ENCODE data around the gene ELMO1.

ELMO1 gene, protein sequence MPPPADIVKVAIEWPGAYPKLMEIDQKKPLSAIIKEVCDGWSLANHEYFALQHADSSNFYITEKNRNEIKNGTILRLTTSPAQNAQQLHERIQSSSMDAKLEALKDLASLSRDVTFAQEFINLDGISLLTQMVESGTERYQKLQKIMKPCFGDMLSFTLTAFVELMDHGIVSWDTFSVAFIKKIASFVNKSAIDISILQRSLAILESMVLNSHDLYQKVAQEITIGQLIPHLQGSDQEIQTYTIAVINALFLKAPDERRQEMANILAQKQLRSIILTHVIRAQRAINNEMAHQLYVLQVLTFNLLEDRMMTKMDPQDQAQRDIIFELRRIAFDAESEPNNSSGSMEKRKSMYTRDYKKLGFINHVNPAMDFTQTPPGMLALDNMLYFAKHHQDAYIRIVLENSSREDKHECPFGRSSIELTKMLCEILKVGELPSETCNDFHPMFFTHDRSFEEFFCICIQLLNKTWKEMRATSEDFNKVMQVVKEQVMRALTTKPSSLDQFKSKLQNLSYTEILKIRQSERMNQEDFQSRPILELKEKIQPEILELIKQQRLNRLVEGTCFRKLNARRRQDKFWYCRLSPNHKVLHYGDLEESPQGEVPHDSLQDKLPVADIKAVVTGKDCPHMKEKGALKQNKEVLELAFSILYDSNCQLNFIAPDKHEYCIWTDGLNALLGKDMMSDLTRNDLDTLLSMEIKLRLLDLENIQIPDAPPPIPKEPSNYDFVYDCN

GRCh38 chr7:37448636-37449361, at the start of gene ELMO1:
TSS of gene ELMO1 (minus strand) at chr7:37448864. CDS start at chr7:37342690, 106,174 bp downstream.
- DNase-seq = peak; percentile 19

GRCh38 chr7:37497576-37497975, 48.9 kb upstream of the ELMO1 start:
- no peak for DNase-seq

DNA sequence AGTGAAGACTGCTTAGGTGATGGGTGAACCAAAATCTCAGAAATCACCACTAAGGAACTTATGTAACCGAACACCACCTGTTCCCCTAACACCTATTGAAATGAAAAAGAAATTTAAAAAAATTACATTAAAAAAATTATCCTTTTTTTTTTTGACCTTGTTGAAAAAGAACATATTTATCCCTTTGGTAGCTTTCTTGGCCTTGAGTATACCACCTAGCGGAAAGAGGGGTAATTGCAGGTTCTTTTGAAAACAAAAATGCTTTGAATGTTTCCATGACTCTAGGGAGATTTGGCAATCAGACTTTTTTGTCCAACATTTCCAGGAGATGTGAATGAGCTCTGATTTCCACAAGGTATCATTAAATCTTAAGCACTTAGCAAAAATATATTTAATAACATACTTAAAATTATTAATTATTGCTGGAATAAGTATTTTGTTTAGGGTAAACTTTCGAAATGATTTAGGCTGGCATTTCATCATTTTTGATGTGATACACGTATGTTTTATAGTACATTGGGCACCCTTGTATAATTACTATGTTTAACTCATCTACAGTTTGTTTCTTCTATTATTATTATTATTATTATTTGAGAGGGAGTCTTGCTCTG, 47.0 kb upstream of the ELMO1 start:
- no peak for DNase-seq

DNA sequence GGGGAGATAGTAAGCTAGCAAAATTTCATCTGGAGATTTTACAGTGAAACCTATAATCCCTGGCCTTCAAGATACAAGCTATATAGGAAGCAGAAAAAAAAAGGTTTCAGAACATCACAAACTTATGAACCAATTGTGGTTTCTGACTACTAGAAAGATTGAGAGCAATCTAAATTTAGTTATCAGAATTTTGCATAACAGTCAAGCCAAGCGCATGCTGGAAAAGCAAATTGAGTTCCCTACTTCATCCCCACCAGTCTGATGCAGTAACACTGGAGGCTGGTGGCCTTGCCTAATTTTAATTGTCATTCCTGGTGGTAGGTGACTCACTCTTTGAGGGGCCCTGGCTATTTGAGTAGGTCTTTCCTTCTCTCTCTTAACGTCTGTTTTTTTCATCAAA, 46.3 kb upstream of the ELMO1 start:
- DNase-seq = no peak

GRCh38 chr7:37493810-37494209, 45.1 kb upstream of the ELMO1 start:
- DNase-seq = no peak

DNA sequence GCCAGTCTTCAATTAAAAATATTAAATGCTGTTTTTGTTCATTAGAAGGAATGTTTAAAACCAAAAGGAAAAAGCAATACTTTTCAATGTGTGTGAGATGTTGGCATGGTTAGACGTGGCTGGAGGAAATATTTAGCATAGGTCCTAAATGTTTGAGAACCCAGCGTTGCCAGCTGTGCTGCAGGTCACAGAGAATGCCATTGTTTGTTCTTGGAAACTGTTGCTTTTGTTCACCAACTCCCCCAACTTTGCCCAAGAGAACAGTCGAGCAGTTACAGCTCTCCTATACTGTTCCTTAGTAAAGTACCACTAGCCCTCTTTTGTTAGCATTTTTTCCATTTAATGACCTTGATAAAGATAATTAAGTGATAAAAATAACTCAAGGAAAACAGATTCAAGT, 44.5 kb upstream of the ELMO1 start:
- DNase-seq = no peak

DNA sequence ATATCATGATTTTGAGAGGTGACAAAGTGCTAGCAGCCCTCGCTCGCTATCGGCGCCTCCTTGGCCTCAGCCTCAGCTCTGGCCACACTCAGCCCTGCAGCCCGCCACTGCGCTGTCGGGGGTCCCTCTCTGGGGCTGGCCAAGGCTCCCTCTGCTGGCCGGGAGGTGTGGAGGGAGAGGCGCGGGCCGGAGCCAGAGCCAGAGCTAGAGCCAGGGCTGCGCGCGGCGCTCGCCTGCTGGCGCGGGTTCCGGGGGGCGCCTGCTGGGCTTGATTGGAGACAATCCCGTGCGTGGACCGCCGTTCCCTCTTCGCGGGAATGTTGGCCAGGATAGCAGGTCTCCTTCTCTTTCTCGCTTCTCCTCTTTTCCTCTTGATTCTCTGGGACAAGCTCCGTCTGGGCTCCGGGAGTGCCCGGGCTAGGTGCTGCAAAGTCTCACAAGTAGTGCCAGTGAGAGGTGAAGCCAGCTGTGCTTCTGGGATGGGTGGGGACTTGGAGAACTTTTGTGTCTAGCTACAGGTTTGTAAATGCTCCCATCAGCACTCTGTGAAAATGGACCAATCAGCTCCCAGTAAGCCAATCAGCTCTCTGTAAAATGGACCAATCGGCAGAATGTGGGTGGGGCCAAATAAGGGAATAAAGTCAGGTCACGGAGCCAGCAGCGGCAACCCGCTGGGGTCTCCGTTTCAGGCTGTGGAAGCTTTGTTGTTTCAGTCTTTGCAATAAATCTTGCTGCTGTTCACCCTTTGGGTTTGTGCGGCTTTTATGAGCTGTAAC, 43.4 kb upstream of the ELMO1 start:
- no peak for DNase-seq

DNA sequence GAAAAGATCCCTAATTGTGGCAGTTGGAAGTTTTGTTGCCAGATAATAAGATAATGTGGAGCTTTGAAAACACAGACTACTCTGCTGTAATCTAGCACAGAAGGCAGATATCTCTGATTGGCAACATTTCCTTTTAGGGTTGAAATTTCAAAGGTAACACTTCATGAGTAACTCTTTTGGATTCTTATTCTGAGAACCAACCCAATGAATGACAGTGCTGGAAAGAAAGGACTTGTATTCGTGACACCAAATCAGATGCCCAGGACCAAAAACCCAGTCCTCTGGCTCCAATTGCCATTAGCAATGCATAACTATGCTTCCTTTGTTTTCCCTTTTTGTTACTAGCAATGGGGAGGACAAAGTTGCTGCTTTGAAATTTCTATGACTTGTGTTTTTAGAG, 41.0 kb upstream of the ELMO1 start:
- no peak for DNase-seq

- no peak for DNase-seq
Observed at GRCh38 chr7:37488163-37488764, 39.6 kb upstream of the ELMO1 start.

GRCh38 chr7:37484426-37485073, 35.9 kb upstream of the ELMO1 start:
- DNase-seq = no peak

- DNase-seq = no peak
Observed at GRCh38 chr7:37483627-37484026, 35.0 kb upstream of the ELMO1 start.

GRCh38 chr7:37482953-37483352, 34.3 kb upstream of the ELMO1 start:
- no peak for DNase-seq

DNA sequence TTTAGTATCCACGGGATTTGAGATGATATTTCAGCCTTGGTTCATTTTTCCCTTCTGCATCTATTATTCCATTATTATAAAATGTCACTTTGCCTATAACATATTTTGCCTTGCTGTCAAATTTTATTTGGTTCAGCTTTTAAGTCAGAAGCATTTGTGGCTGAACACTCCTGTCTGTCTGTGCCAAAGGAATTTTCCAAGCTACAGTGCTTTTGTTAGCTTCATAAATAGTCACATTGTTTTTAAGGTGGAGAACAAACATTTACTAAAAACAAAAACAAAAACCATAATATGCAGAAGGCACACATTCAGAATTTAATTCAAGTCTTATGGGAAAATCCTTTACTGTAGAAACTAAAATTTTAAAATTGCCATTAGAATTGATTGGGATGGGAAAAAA, 33.8 kb upstream of the ELMO1 start:
- DNase-seq = no peak

DNA sequence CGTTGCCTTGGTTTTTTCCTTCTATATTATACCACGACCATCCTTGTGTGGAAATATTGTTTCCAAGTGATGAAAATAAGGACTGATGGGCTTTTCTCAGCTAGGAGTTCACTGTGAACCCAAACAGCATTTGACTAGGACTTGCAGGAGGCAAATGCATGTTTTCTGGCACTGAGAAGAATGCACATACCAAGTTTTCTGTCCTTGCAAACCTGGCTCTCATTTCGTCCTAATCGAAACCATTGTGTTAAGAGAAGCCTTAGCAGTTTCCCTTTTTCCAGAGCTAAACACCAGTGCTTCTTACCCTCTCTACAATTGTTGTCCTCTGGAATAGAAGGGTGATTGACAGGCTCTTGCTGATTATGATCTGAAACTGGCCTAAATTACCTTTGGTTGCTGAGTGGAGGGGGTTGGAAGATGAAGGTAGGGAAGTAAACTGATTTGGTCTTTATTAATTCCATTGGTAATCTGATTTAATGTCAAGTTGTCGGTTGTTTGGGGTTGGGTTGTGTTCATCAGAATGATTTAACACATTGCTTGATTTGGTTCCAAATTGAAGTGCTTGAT, 33.1 kb upstream of the ELMO1 start:
- DNase-seq = no peak

DNA sequence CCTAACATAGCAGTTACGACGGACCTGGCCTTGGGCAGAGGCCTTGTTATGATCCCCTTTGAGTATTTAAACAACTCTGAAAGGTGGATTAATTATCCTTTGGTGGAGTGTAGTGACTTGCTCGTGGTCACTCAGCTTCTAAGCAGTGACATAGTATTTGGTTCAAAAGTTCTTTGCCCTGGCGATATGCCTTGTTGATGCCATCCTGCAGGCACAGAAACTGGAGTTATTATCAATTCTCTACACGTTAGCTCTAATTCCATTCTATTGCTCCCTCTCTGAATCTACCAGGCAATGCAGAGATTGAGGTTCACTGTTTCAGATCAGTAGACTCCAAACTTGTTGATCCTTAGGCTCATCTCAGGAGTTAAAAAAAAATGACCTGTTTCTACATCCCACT, 32.5 kb upstream of the ELMO1 start:
- no peak for DNase-seq

DNA sequence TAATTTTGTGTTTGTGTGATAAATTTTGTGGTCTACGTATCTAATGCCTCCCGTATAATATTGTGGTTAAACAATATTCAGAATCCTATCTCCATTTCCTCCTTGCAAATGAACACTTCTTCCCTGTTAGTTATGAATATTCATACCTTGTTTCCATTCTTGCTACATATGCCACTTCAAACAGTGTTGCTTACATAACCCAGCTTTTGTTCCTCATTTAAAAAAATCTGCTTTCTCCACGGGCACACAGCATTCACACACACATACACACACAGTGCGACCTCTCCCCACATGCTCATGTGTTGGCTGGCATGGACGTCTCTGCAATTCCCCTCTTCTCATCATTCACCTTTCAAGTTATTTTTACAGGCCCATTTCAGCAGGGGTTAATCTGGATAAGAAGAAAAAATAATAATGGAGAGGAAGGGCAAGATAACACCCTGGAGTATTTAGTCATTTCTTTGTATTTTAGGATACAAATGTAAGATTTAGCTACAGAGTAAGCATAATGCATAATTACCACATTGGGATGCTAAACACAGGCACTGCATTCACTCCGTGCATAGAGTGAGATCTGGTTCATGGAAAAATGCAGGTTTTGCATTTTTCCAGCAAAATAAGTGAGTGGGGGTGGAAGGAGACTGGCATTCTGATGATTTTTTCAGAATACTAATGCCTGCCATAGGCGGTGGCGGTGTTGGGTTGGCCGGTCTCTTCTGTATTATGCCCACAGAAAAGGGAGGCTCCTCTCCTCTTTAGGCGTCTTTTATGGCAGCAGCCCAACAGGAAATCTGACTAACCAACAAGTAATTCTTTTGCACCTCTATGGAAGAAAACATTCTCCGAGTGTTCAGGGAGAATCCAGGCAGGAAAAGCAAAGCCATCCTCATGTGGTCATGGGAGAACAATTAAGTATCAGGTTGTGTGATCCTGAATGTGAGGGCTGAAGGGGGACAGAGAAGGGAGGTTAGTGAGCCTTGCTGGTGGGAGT, 31.7 kb upstream of the ELMO1 start:
- no peak for DNase-seq

DNA sequence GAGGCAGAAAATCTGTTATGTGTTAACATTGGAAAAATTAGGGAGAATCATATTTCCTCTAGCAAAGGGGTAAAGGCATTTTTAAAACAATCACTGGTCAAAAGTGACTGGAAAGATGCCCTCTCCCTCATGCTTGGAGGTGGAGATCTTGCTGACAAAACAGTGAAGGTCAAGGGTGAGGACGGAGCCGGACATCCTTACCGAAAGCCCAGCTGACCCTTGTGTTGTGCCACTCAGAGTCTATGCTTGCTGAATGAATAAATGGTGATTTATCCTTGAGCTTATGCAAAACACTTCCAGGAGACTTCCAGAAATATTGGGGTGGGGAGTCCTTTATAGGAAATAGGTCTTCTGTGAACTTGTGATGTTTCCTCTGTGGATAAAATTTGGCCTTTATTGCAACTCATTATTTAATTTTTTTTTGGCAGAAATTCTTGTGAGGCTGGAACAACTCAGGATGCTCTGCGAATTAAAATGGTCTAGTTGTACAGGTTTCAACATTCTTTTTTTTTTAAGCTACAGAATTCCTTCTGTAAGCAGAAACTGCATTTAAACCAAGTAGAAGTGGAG, 28.3 kb upstream of the ELMO1 start:
- no peak for DNase-seq

DNA sequence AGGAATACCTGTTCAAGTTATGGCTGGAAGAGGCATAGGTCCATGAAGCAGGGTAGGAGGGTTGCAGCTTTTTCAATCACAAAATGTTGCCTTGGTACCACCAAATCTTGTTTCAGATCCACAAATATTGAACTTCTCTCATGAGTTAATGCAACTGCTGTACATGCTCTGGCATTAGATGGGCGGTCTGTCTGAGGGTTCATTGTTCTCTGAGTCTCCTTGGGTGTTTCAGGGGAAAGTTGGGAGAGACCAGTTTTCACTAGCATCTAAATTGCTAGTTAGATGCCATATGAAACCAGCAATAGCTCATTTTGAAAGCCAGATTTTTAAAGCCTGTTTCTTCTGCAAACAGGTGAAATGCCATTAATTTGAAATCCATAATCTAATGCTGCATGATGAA, 27.8 kb upstream of the ELMO1 start:
- DNase-seq = no peak

- no peak for DNase-seq
Observed at GRCh38 chr7:37475646-37476045, 27.0 kb upstream of the ELMO1 start.

GRCh38 chr7:37471619-37472018, 23.0 kb upstream of the ELMO1 start:
- DNase-seq = no peak

Data from 8988T (cell line).